Neural progenitor cell (in vitro differentiated cells): ENCODE data around the gene BCKDK. TPM values are rescaled to one million over a fixed set of nuclear protein-coding genes. Genes with fewer than 3 reads are reported as not detected.
A peak's percentile ranks its signal among the peaks of the same experiment; 100 is the strongest.

Experiments used
- DNase-seq: peaks from one replicate; pipeline ENCODE4 v3.0.0-alpha.2; 2016; ENCODE audit warnings: low spot score
- H2AFZ ChIP-seq: fragments of 200-600 bp; sonication (generic); replicated peaks from 2 replicates; pipeline ENCODE4 v1.6.1; 2016; ENCODE audit warnings: antibody characterized with exemption
- H3F3A ChIP-seq: fragments of 200-600 bp; sonication (generic); 2 replicates; pipeline ENCODE4 v1.6.1; 2016; ENCODE audit warnings: antibody characterized with exemption, low read depth
- H3K27ac ChIP-seq: fragments of 200-600 bp; sonication (generic); 2 replicates; pipeline ENCODE4 v1.5.1; 2016; ENCODE audit warnings: mild to moderate bottlenecking
- H3K27me3 ChIP-seq: fragments of 200-600 bp; sonication (generic); 2 replicates; pipeline ENCODE4 v1.6.1; 2016; ENCODE audit warnings: mild to moderate bottlenecking, moderate library complexity
- H3K36me3 ChIP-seq: fragments of 200-600 bp; sonication (generic); 2 replicates; pipeline ENCODE4 v1.5.1; 2016
- H3K4me1 ChIP-seq: fragments of 200-600 bp; sonication (generic); 2 replicates; pipeline ENCODE4 v1.6.1; 2016; ENCODE audit warnings: mixed run types
- H3K4me2 ChIP-seq: fragments of 200-600 bp; sonication (generic); 2 replicates; pipeline ENCODE4 v1.6.1; 2016
- H3K4me3 ChIP-seq: fragments of 200-600 bp; sonication (generic); 2 replicates; pipeline ENCODE4 v1.5.1; 2016
- H3K79me2 ChIP-seq: fragments of 200-600 bp; sonication (generic); 2 replicates; pipeline ENCODE4 v1.6.1; 2016; ENCODE audit warnings: low read depth
- H3K9ac ChIP-seq: fragments of 200-600 bp; sonication (generic); 2 replicates; pipeline ENCODE4 v1.6.1; 2016
- H3K9me3 ChIP-seq: fragments of 200-600 bp; sonication (generic); 2 replicates; pipeline ENCODE4 v1.5.1; 2016; ENCODE audit warnings: low read depth
- H4K20me1 ChIP-seq: fragments of 200-600 bp; sonication (generic); 2 replicates; pipeline ENCODE4 v1.6.1; 2016; ENCODE audit warnings: low read depth
- H3K27ac Mint-ChIP-seq: 3 replicates; pipeline ENCODE4 v1.8.0; 2021; ENCODE audit warnings: mixed read lengths
- H3K27me3 Mint-ChIP-seq: 2 replicates; pipeline ENCODE4 v1.8.0; 2022; ENCODE audit warnings: low read depth, mild to moderate bottlenecking, inconsistent platforms, moderate library complexity, mixed read lengths; ENCODE audit not compliant: insufficient read depth
- H3K36me3 Mint-ChIP-seq: 3 replicates; pipeline ENCODE4 v1.8.0; 2021; ENCODE audit warnings: mixed read lengths
- H3K4me1 Mint-ChIP-seq: 3 replicates; pipeline ENCODE4 v1.8.0; 2021; ENCODE audit warnings: mixed read lengths
- H3K4me3 Mint-ChIP-seq: 3 replicates; pipeline ENCODE4 v1.8.0; 2021; ENCODE audit warnings: mild to moderate bottlenecking, moderate library complexity, mixed read lengths
- H3K9me3 Mint-ChIP-seq: 3 replicates; pipeline ENCODE4 v1.8.0; 2020; ENCODE audit warnings: mixed read lengths
- EZH2 ChIP-seq: fragments of 200-600 bp; sonication (generic); IDR thresholded peaks from 2 replicates; pipeline ENCODE4 v1.6.1; 2017; ENCODE audit warnings: antibody characterized with exemption, mild to moderate bottlenecking, moderate library complexity
- EZH2phosphoT487 ChIP-seq: fragments of 200-600 bp; sonication (generic); IDR thresholded peaks from 2 replicates; pipeline ENCODE4 v1.6.1; 2017; ENCODE audit warnings: antibody characterized with exemption
- total RNA-seq: library from RNA; depleted of rRNA; stranded (reverse); fragments of >200 nt; gene quantifications from 2 replicates; pipeline ENCODE4 v1.2.3, GENCODE V29; 2015; ENCODE audit warnings: low replicate concordance
- TF ChIP-seq, protein P1 (sequence below): fragments of 200-600 bp; sonication (generic); IDR thresholded peaks from 2 replicates; pipeline ENCODE4 v1.5.1; 2017; ENCODE audit warnings: antibody characterized with exemption, mild to moderate bottlenecking

The BCKDK gene
- total RNA-seq, 1 donor from 2014 or later, result 19.8 TPM

DNA sequence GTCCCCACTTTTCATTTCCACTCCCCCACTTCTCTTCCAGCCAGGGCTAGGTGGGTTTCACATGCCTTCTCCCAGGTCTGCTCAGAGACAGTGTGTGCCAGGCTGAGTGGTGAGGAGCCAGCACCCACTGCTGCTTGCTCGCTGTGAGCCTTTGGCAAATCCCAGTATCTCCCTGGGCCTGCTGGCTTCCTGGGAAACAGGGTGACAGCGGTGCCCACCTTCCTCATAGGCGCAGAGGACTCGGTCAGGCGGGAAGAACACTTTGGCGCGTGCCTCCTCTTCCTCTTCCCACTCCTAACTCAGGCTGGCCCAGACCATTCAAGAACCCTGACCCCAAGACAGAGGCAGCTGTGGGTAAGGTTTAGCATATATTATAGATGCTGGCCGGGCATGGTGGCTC is 19.0 kb upstream of the BCKDK start:
- Mint-ChIP-seq H3K9me3 (no peaks in the 10 kb centered on the region), H3K36me3 (peaks cover 5% of the 10 kb centered on the region), H3K4me3 (no peak overlapping the region), H3K27me3 (peaks cover 8% of the 10 kb centered on the region), H3K27ac (no peak overlapping the region), H3K4me1 (peaks cover 8% of the 10 kb centered on the region)
- no peaks in the 10 kb centered on the region for H3K9me3 ChIP-seq
- H3K4me3 ChIP-seq, result no peak overlapping the region
- peaks cover 40% of the 10 kb centered on the region for H4K20me1 ChIP-seq
- H3K27ac ChIP-seq, result no peak overlapping the region
- H3K4me2 ChIP-seq, result no peak overlapping the region
- peaks cover 22% of the 10 kb centered on the region for H3K79me2 ChIP-seq
- peaks cover 3% of the 10 kb centered on the region for H3K4me1 ChIP-seq
- TF ChIP-seq EZH2 (no peak), EZH2phosphoT487 (no peak)
- TF ChIP-seq, protein P1, sequence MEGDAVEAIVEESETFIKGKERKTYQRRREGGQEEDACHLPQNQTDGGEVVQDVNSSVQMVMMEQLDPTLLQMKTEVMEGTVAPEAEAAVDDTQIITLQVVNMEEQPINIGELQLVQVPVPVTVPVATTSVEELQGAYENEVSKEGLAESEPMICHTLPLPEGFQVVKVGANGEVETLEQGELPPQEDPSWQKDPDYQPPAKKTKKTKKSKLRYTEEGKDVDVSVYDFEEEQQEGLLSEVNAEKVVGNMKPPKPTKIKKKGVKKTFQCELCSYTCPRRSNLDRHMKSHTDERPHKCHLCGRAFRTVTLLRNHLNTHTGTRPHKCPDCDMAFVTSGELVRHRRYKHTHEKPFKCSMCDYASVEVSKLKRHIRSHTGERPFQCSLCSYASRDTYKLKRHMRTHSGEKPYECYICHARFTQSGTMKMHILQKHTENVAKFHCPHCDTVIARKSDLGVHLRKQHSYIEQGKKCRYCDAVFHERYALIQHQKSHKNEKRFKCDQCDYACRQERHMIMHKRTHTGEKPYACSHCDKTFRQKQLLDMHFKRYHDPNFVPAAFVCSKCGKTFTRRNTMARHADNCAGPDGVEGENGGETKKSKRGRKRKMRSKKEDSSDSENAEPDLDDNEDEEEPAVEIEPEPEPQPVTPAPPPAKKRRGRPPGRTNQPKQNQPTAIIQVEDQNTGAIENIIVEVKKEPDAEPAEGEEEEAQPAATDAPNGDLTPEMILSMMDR, result no peak
- H3F3A ChIP-seq, result peaks cover 9% of the 10 kb centered on the region
- no peaks in the 10 kb centered on the region for H3K27me3 ChIP-seq
- no peak overlapping the region for H2AFZ ChIP-seq
- no peaks in the 10 kb centered on the region for H3K36me3 ChIP-seq
- no peak overlapping the region for H3K9ac ChIP-seq
- DNase-seq, result no peak

DNA sequence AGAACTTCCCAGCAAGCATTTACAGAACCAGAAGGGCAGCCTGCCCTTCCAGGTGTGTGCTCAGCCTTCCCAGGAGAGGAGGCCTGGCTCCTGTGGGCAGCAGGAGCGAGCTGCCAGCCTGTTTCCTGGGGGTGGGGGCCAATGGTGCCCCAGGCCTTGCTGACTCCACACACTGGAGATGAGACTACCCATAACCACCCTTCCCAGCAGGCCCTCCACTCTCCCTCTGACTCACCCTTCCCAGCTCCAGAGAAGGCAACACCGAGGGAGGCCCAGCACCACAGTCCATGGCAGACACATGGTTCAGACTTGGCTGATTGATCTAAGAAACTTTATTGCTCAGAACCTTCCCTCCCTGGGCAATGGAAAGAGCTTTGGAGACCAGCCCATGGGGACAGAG is 17.6 kb upstream of the BCKDK start:
- no peak overlapping the region for H3K4me2 ChIP-seq
- no peak overlapping the region for H3K9ac ChIP-seq
- Mint-ChIP-seq H3K9me3 (peaks cover 2% of the 10 kb centered on the region), H3K27ac (no peak overlapping the region), H3K4me1 (peaks cover 8% of the 10 kb centered on the region), H3K36me3 (peaks cover 5% of the 10 kb centered on the region), H3K27me3 (peaks cover 11% of the 10 kb centered on the region), H3K4me3 (no peak overlapping the region)
- DNase-seq, result no peak
- no peaks in the 10 kb centered on the region for H3K27me3 ChIP-seq
- H3K36me3 ChIP-seq, result no peaks in the 10 kb centered on the region
- no peak overlapping the region for H3K27ac ChIP-seq
- peaks cover 31% of the 10 kb centered on the region for H4K20me1 ChIP-seq
- peaks cover 3% of the 10 kb centered on the region for H3K4me1 ChIP-seq
- H3K79me2 ChIP-seq, result peaks cover 22% of the 10 kb centered on the region
- H3K9me3 ChIP-seq, result no peaks in the 10 kb centered on the region
- H3F3A ChIP-seq, result peaks cover 21% of the 10 kb centered on the region
- TF ChIP-seq EZH2phosphoT487 (no peak), EZH2 (no peak)
- TF ChIP-seq, protein P1, result no peak
- H2AFZ ChIP-seq, result no peak overlapping the region
- H3K4me3 ChIP-seq, result no peak overlapping the region

DNA sequence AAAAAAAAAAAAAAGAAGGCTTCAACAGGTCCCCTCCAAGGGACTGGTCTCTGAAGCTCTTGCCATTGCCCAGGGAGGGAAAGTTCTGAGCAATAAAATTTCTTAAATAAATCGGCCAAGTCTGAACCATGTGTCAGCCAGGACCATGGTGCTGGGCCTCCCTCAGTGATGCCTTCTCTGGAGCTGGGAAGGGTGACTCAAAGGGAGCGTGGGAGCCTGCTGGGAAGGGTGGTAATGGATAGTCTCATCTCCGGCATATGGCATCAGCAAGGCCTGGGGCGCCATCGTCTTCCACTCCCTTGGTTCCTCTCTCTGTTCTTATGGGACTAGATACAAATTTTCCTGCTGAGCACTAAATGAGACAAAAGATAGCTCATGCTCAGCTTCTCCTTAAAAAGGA is 15.9 kb upstream of the BCKDK start:
- H2AFZ ChIP-seq, result no peak overlapping the region
- H3K9ac ChIP-seq, result no peak overlapping the region
- TF ChIP-seq EZH2 (no peak), EZH2phosphoT487 (no peak)
- TF ChIP-seq, protein P1, result no peak
- Mint-ChIP-seq H3K27ac (no peak overlapping the region), H3K27me3 (peaks cover 12% of the 10 kb centered on the region), H3K9me3 (peaks cover 5% of the 10 kb centered on the region), H3K4me3 (peak overlapping the region; percentile 98), H3K36me3 (peaks cover 5% of the 10 kb centered on the region), H3K4me1 (peaks cover 8% of the 10 kb centered on the region)
- no peaks in the 10 kb centered on the region for H3K27me3 ChIP-seq
- peaks cover 22% of the 10 kb centered on the region for H3K79me2 ChIP-seq
- DNase-seq, result no peak
- no peaks in the 10 kb centered on the region for H3K36me3 ChIP-seq
- peaks cover 3% of the 10 kb centered on the region for H3K4me1 ChIP-seq
- H4K20me1 ChIP-seq, result peaks cover 21% of the 10 kb centered on the region
- no peak overlapping the region for H3K4me2 ChIP-seq
- no peaks in the 10 kb centered on the region for H3K9me3 ChIP-seq
- no peak overlapping the region for H3K4me3 ChIP-seq
- H3F3A ChIP-seq, result peaks cover 28% of the 10 kb centered on the region
- H3K27ac ChIP-seq, result no peak overlapping the region
